Upper lobe of right lung (tissue), 1 donor: ENCODE measurements around the gene NHEJ1. TPM values are rescaled to one million over a fixed set of nuclear protein-coding genes. Genes with fewer than 3 reads are reported as not detected.

Source experiments
- ATAC-seq: fragments of 200-7000 bp; cut with Tn5 transposase; one replicate; pipeline ENCODE4 v1.9.1; 2020; ENCODE audit warnings: mild to moderate bottlenecking, moderate library complexity
- DNase-seq: peaks from one replicate; pipeline ENCODE4 v3.0.0-alpha.2; 2020
- H3K27ac ChIP-seq: fragments of 200-600 bp; one replicate; pipeline ENCODE4 v1.8.0; 2022
- H3K27me3 ChIP-seq: fragments of 200-600 bp; one replicate; pipeline ENCODE4 v1.8.0; 2022; ENCODE audit warnings: mild to moderate bottlenecking
- H3K36me3 ChIP-seq: fragments of 200-600 bp; one replicate; pipeline ENCODE4 v1.8.0; 2022
- H3K4me1 ChIP-seq: fragments of 200-600 bp; one replicate; pipeline ENCODE4 v1.8.0; 2022
- H3K4me3 ChIP-seq: fragments of 200-600 bp; one replicate; pipeline ENCODE4 v1.8.0; 2022; ENCODE audit warnings: mild to moderate bottlenecking
- H3K9me3 ChIP-seq: fragments of 200-600 bp; one replicate; pipeline ENCODE4 v1.8.0; 2022
- CTCF ChIP-seq: fragments of 200-600 bp; IDR thresholded peaks from one replicate; pipeline ENCODE4 v1.8.0; 2022; ENCODE audit warnings: antibody characterized with exemption
- intact Hi-C: fragments of 100-400 bp; cut with DNase I; formaldehyde crosslinking; loops from one replicate; pipeline ENCODE4 v1.11.0; 2022
- total RNA-seq: library from RNA; stranded (reverse); fragmentation: NEBNext Ultra II Directional; extraction: Animal tissue kit (Norgen Biotek cat#: 25700); gene quantifications from one replicate; pipeline ENCODE4 v1.2.1, GENCODE V29; 2021
- donor health status: DM: no; HTN: yes; CAD: no; lungs with severe emphysema.

Gene NHEJ1
- total RNA-seq, 1 donor from 2014 or later: 14.3 TPM

- peaks cover 42% of the 10 kb centered on the region for H3K36me3 ChIP-seq
- intact Hi-C loops: no loop called here
- H3K4me3 ChIP-seq: no peak overlapping the region
- no peak for TF ChIP-seq CTCF
- no peaks in the 10 kb centered on the region for H3K9me3 ChIP-seq
- H3K4me1 ChIP-seq: no peaks in the 10 kb centered on the region
- ATAC-seq: no peak
- H3K27me3 ChIP-seq: no peaks in the 10 kb centered on the region
- DNase-seq: no peak
- H3K27ac ChIP-seq: no peak overlapping the region
Measured at GRCh38 chr2:219140722-219141121, 19.9 kb downstream of the NHEJ1 start.

- no peak overlapping the region for H3K4me3 ChIP-seq
- DNase-seq: no peak
- no peaks in the 10 kb centered on the region for H3K27me3 ChIP-seq
- H3K9me3 ChIP-seq: no peaks in the 10 kb centered on the region
- H3K27ac ChIP-seq: no peak overlapping the region
- H3K36me3 ChIP-seq: peaks cover 4% of the 10 kb centered on the region
- intact Hi-C loops: no loop called here
- TF ChIP-seq CTCF: no peak
- H3K4me1 ChIP-seq: no peaks in the 10 kb centered on the region
- ATAC-seq: no peak
Measured at GRCh38 chr2:219133976-219134375, 26.6 kb downstream of the NHEJ1 start.

- ATAC-seq: no peak
- Histone ChIP-seq H3K9me3 (no peaks in the 10 kb centered on the region), H3K4me3 (no peak overlapping the region), H3K36me3 (no peaks in the 10 kb centered on the region), H3K27me3 (no peaks in the 10 kb centered on the region), H3K27ac (no peak overlapping the region), H3K4me1 (peaks cover 6% of the 10 kb centered on the region)
- intact Hi-C loops: no loop called here
- no peak for TF ChIP-seq CTCF
- no peak for DNase-seq
Measured at GRCh38 chr2:219131744-219132143, 28.9 kb downstream of the NHEJ1 start.

GRCh38 chr2:219131327-219131726 is 29.3 kb downstream of the NHEJ1 start:
- ATAC-seq: no peak
- no peak for TF ChIP-seq CTCF
- Histone ChIP-seq H3K27me3 (no peaks in the 10 kb centered on the region), H3K36me3 (no peaks in the 10 kb centered on the region), H3K4me3 (no peak overlapping the region), H3K9me3 (no peaks in the 10 kb centered on the region), H3K27ac (no peak overlapping the region), H3K4me1 (peaks cover 6% of the 10 kb centered on the region)
- intact Hi-C loops: no loop called here
- DNase-seq: no peak

- no peaks in the 10 kb centered on the region for H3K27me3 ChIP-seq
- DNase-seq: no peak
- intact Hi-C loops: loop anchor here (10.0 kb wide), 1 partner anchor 55 kb away; no protein-coding TSS in a partner anchor
- no peak for TF ChIP-seq CTCF
- peaks cover 24% of the 10 kb centered on the region for H3K4me1 ChIP-seq
- no peak overlapping the region for H3K4me3 ChIP-seq
- H3K27ac ChIP-seq: no peak overlapping the region
- H3K9me3 ChIP-seq: no peaks in the 10 kb centered on the region
- H3K36me3 ChIP-seq: no peaks in the 10 kb centered on the region
- ATAC-seq: no peak
Measured at GRCh38 chr2:219129589-219129988, 31.0 kb downstream of the NHEJ1 start.

GRCh38 chr2:219128396-219128795 is 32.2 kb downstream of the NHEJ1 start:
- H3K4me3 ChIP-seq: no peak overlapping the region
- DNase-seq: no peak
- no peaks in the 10 kb centered on the region for H3K9me3 ChIP-seq
- H3K36me3 ChIP-seq: no peaks in the 10 kb centered on the region
- H3K4me1 ChIP-seq: peaks cover 33% of the 10 kb centered on the region
- no peak for TF ChIP-seq CTCF
- intact Hi-C loops: loop anchor here (10.0 kb wide), 1 partner anchor 54 kb away; no protein-coding TSS in a partner anchor
- no peaks in the 10 kb centered on the region for H3K27me3 ChIP-seq
- ATAC-seq: no peak
- no peak overlapping the region for H3K27ac ChIP-seq
